ENCODE data around the gene RADIL.

RADIL gene

DNA sequence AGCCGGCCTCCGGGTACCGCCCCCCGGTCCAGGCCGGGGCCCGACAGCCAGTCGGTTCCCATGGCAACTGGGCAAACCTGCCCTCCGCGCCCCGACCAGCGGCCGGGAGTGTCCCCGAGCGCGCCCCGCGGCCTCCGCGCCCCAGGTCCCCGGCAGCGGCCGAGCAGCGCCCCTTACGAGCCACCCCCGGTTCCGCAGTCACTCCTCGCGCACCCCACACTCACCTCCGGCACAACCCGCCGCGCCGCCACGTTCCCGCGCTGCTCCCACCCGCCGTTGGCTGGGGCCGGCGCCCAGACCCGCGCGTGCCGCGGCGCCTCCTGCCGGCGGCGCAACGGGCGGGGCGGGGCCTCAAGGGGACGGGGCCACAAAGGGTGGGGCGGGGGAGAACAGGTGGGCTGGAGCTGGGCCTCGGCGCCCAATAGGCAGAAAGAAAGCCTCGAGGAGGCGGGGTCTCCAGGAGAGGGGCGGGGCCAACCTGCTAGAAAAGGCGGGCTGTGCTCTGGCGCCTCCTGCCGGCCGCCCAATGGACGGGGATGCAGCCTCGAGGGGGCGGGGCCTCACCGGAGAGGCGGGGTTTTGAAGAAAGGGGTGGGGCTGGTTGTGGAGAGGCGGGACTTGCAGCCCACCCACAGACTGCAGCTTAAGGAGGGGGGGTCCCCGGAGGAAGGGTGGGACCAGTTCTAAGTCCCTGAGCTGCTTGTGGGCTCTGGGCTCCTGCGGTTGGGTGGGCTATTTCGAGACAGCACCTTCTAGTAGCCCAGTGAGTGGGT lies at the start of gene RADIL:
TSS of gene RADIL (minus strand) at position 345 of the 773 bp plus-strand sequence. CDS start 5,577 bp downstream, outside the sequence.
- DNase-seq (ENCODE audit: insufficient read length, low spot score) (peak; percentile 92), FAIRE-seq (no peak)
- TF ChIP-seq, protein P1, sequence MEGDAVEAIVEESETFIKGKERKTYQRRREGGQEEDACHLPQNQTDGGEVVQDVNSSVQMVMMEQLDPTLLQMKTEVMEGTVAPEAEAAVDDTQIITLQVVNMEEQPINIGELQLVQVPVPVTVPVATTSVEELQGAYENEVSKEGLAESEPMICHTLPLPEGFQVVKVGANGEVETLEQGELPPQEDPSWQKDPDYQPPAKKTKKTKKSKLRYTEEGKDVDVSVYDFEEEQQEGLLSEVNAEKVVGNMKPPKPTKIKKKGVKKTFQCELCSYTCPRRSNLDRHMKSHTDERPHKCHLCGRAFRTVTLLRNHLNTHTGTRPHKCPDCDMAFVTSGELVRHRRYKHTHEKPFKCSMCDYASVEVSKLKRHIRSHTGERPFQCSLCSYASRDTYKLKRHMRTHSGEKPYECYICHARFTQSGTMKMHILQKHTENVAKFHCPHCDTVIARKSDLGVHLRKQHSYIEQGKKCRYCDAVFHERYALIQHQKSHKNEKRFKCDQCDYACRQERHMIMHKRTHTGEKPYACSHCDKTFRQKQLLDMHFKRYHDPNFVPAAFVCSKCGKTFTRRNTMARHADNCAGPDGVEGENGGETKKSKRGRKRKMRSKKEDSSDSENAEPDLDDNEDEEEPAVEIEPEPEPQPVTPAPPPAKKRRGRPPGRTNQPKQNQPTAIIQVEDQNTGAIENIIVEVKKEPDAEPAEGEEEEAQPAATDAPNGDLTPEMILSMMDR (IDR thresholded peaks at IDR 0.05; ENCODE audit: insufficient read depth, missing control alignments): peak; percentile 55

DNA sequence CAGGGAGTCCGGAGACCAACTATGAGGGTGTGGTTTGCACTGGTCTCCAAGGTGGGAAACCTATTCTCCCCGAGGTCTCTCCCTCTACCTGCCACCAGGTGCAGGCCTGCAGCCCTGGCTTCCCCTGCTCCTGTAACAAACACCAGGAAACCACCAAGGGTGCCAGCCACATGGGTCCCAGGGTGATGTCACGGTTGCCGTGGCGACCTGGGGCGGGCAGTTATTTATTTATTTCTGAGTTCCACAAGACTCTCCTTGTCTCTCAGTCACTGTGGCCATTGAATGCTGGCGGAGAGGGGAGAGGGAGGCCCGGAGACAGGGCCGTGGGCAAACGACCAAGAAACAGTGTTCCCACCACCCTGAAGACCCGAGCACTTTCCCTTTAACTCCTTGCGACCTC lies 48.4 kb upstream of the RADIL start:
- DNase-seq (ENCODE audit: insufficient read length, low spot score) (no peak), FAIRE-seq (no peak)
- TF ChIP-seq, protein P1 (IDR thresholded peaks at IDR 0.05; ENCODE audit: insufficient read depth, missing control alignments): no peak

GRCh38 chr7:4929005-4929404 lies 45.5 kb upstream of the RADIL start:
- DNase-seq (ENCODE audit: insufficient read length, low spot score) (no peak), FAIRE-seq (no peak)
- TF ChIP-seq, protein P1 (IDR thresholded peaks at IDR 0.05; ENCODE audit: insufficient read depth, missing control alignments): no peak

GRCh38 chr7:4928445-4928844 lies 44.9 kb upstream of the RADIL start:
- no peak for DNase-seq (ENCODE audit: insufficient read length, low spot score)
- TF ChIP-seq, protein P1 (IDR thresholded peaks at IDR 0.05; ENCODE audit: insufficient read depth, missing control alignments): no peak
- no peak for FAIRE-seq

DNA sequence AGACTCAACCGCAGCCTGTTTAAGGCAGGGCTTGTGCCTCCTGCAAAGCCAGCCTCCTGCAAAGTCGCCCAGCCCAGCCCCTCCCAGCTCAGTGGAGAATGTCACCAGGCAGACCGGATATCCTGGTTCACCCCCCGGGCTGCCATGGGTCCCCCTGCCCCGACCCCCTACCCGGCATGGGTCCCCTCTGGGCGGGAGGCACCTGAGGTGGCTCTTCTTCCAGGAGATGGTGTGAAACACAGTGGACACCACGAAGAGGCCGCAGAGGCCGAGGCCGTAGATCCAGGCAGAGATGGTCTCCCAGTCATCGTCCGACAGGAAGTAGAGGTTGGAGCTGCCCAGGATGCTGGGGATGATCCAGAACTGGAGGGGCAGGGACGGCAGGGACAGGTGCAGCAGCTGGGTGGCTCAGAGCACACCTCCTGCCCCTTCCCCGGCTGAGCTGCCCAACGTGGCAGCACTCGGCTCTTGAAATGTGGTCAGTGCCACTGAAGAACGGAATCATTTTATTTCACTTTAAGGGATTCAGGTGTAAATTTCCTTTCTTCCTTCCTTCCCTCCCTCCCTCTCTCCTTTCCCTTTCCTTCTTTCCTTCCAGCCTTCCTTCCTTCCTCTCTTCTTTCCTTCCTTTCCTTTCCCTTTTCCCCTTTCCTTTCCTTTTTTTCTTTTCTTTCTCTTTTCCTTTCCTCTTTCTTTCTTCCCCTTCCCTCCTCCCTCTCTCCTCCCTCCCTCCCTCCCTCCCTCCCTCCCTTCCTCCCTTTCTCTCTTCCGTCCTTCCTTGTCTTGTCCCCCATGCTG lies 36.7 kb upstream of the RADIL start:
- TF ChIP-seq, protein P1 (IDR thresholded peaks at IDR 0.05; ENCODE audit: insufficient read depth, missing control alignments): no peak
- FAIRE-seq (no peak), DNase-seq (ENCODE audit: insufficient read length, low spot score) (no peak)

GRCh38 chr7:4916113-4916512 lies 32.6 kb upstream of the RADIL start:
- TF ChIP-seq, protein P1 (IDR thresholded peaks at IDR 0.05; ENCODE audit: insufficient read depth, missing control alignments): no peak

More at GRCh38 chr7:4916113-4916512, 32.6 kb upstream of the RADIL start:
- no peak for DNase-seq (ENCODE audit: insufficient read length, low spot score)
- no peak for FAIRE-seq
